H1 (cell line): Measurements from ENCODE around the gene CXCL17.

Experiments used
- EP300 ChIP-seq, 2 experiments: IDR thresholded peaks; 1 replicate in 1 of 2; 2 replicates in 1 of 2; pipeline ENCODE4 v1.6.1; 2011 to 2012; ENCODE audit warnings: low read depth in 2 of 2, low read length in 2 of 2, mild to moderate bottlenecking in 2 of 2, borderline replicate concordance in 1 of 2, inconsistent platforms in 1 of 2, moderate library complexity in 1 of 2
- RAD21 ChIP-seq, 2 experiments: IDR thresholded peaks in 1 of 2; conservative IDR thresholded peaks in 1 of 2; 2 replicates each; pipeline ENCODE4 v1.6.1; 2011; ENCODE audit warnings: low read depth in 2 of 2, low read length in 2 of 2, improper control_type of control experiment in 1 of 2, inconsistent platforms in 1 of 2, mild to moderate bottlenecking in 1 of 2, moderate library complexity in 1 of 2
- TAF7 ChIP-seq: optimal IDR thresholded peaks from 2 replicates; pipeline ENCODE3; 2011; ENCODE audit warnings: low read depth, mild to moderate bottlenecking, inconsistent platforms, low read length, moderate library complexity, borderline replicate concordance
- TF ChIP-seq, protein P1 (sequence below), 3 experiments: IDR thresholded peaks; 1 replicate in 2 of 3; 2 replicates in 1 of 3; pipeline versions ENCODE4 v1.5.1 to v1.6.1; 2011; ENCODE audit warnings: low read length in 3 of 3, mild to moderate bottlenecking in 3 of 3, inconsistent platforms in 2 of 3, low read depth in 1 of 3, moderate library complexity in 1 of 3; ENCODE audit not compliant: insufficient read depth in 1 of 3; ENCODE audit errors: control extremely low read depth in 1 of 3

DNA sequence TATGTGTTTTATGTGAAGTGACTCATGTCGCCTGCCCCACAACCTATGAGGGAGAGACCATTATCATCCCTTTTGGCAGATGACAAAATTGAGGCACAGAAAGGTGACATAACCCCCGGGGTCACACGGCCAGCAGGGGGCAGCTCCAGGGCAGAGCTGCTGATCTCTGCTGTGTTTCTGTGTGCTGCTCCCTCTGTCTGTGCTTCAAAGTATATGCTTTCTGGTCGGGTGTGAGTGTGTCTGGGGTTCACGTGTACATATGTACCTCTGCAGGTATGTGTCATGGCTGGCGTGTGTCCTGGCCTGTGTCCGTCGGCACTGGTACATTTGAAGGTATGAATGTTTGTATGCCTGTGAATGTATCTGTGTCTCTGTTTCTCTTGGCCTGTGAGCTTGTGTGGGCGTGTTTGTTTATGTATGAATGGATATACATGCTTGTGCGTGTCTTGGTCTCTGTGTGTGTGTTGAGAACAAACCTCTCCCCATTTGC is 22.6 kb downstream of the CXCL17 start:
- TF ChIP-seq TAF7 (no peak), EP300 (IDR thresholded peaks at IDR 0.05; ENCODE audit: borderline replicate concordance in 1 of 2, low read depth in 2 of 2, low read length in 2 of 2) (no peak), RAD21 (IDR thresholded peaks at IDR 0.05 in 1 of 2, conservative IDR thresholded peaks at IDR 0.05 in 1 of 2; ENCODE audit: low read depth in 2 of 2, low read length in 2 of 2) (peak; percentile 44 to 52; a peak in 3 of 4 replicates)
- TF ChIP-seq, protein P1, sequence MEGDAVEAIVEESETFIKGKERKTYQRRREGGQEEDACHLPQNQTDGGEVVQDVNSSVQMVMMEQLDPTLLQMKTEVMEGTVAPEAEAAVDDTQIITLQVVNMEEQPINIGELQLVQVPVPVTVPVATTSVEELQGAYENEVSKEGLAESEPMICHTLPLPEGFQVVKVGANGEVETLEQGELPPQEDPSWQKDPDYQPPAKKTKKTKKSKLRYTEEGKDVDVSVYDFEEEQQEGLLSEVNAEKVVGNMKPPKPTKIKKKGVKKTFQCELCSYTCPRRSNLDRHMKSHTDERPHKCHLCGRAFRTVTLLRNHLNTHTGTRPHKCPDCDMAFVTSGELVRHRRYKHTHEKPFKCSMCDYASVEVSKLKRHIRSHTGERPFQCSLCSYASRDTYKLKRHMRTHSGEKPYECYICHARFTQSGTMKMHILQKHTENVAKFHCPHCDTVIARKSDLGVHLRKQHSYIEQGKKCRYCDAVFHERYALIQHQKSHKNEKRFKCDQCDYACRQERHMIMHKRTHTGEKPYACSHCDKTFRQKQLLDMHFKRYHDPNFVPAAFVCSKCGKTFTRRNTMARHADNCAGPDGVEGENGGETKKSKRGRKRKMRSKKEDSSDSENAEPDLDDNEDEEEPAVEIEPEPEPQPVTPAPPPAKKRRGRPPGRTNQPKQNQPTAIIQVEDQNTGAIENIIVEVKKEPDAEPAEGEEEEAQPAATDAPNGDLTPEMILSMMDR (IDR thresholded peaks at IDR 0.05; ENCODE audit: control extremely low read depth in 1 of 3, insufficient read depth in 1 of 3, low read depth in 1 of 3, low read length in 3 of 3) = peak; percentile 90 to 99 (median 90)
